ENCODE data around the gene MSI2.

MSI2 gene

GRCh38 chr17:57420734-57421717, 164.7 kb downstream of the MSI2 start:
- no peak for DNase-seq

GRCh38 chr17:57422574-57423164, 166.3 kb downstream of the MSI2 start:
- no peak for DNase-seq

GRCh38 chr17:57423541-57423940, 167.2 kb downstream of the MSI2 start:
- no peak for DNase-seq

GRCh38 chr17:57424273-57424672, 167.9 kb downstream of the MSI2 start:
- DNase-seq, result no peak

GRCh38 chr17:57424777-57425188, 168.5 kb downstream of the MSI2 start:
- DNase-seq, result no peak

GRCh38 chr17:57425431-57425830, 169.1 kb downstream of the MSI2 start:
- no peak for DNase-seq

GRCh38 chr17:57425903-57426880, 169.9 kb downstream of the MSI2 start:
- DNase-seq, result no peak

- no peak for DNase-seq
These were observed 173.6 kb downstream of the MSI2 start for GRCh38 chr17:57429966-57430365.

- no peak for DNase-seq
These were observed 175.1 kb downstream of the MSI2 start for GRCh38 chr17:57431415-57431814.

GRCh38 chr17:57432507-57433277, 176.4 kb downstream of the MSI2 start:
- no peak for DNase-seq

GRCh38 chr17:57433452-57433851, 177.1 kb downstream of the MSI2 start:
- no peak for DNase-seq

- no peak for DNase-seq
These were observed 178.0 kb downstream of the MSI2 start for GRCh38 chr17:57434361-57434760.

GRCh38 chr17:57436565-57436964, 180.2 kb downstream of the MSI2 start:
- no peak for DNase-seq

GRCh38 chr17:57438066-57438731, 181.9 kb downstream of the MSI2 start:
- DNase-seq, result no peak

GRCh38 chr17:57439651-57440050, 183.3 kb downstream of the MSI2 start:
- DNase-seq, result no peak

GRCh38 chr17:57440522-57441269, 184.4 kb downstream of the MSI2 start:
- peak; percentile 44 for DNase-seq

GRCh38 chr17:57441270-57441600, 184.9 kb downstream of the MSI2 start:
- DNase-seq, result no peak

GRCh38 chr17:57442401-57442823, 186.1 kb downstream of the MSI2 start:
- DNase-seq, result no peak

GRCh38 chr17:57442914-57443571, 186.7 kb downstream of the MSI2 start:
- DNase-seq, result peak; percentile 51

GRCh38 chr17:57443781-57444180, 187.5 kb downstream of the MSI2 start:
- no peak for DNase-seq

Data from CD4-positive, alpha-beta T cell treated with Interleukin-10 for 1 hour (primary cell).